ENCODE data around the gene SKA1.

- TF ChIP-seq, protein P1, sequence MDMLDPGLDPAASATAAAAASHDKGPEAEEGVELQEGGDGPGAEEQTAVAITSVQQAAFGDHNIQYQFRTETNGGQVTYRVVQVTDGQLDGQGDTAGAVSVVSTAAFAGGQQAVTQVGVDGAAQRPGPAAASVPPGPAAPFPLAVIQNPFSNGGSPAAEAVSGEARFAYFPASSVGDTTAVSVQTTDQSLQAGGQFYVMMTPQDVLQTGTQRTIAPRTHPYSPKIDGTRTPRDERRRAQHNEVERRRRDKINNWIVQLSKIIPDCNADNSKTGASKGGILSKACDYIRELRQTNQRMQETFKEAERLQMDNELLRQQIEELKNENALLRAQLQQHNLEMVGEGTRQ (IDR thresholded peaks at IDR 0.05; ENCODE audit: low read depth, low read length) = no peak
- TF ChIP-seq, protein P1 (CRISPR knock-in tag; IDR thresholded peaks at IDR 0.05; ENCODE audit: borderline replicate concordance) = no peak
- TF ChIP-seq KLF13 (CRISPR knock-in tag; IDR thresholded peaks at IDR 0.05) = no peak
- TF ChIP-seq, protein P2, sequence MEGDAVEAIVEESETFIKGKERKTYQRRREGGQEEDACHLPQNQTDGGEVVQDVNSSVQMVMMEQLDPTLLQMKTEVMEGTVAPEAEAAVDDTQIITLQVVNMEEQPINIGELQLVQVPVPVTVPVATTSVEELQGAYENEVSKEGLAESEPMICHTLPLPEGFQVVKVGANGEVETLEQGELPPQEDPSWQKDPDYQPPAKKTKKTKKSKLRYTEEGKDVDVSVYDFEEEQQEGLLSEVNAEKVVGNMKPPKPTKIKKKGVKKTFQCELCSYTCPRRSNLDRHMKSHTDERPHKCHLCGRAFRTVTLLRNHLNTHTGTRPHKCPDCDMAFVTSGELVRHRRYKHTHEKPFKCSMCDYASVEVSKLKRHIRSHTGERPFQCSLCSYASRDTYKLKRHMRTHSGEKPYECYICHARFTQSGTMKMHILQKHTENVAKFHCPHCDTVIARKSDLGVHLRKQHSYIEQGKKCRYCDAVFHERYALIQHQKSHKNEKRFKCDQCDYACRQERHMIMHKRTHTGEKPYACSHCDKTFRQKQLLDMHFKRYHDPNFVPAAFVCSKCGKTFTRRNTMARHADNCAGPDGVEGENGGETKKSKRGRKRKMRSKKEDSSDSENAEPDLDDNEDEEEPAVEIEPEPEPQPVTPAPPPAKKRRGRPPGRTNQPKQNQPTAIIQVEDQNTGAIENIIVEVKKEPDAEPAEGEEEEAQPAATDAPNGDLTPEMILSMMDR (CRISPR knock-in tag; IDR thresholded peaks at IDR 0.05) = no peak
- no peak for TF ChIP-seq ATF2 (CRISPR knock-in tag; IDR thresholded peaks at IDR 0.05)
- TF ChIP-seq POLR2A (IDR thresholded peaks at IDR 0.05; ENCODE audit: insufficient read depth in 1 of 2, low read depth in 2 of 2, low read length in 2 of 2) = no peak
- no peak for TF ChIP-seq REST (IDR thresholded peaks at IDR 0.05; ENCODE audit: borderline replicate concordance in 1 of 2, low read depth in 1 of 2, low read length in 2 of 2)
- TF ChIP-seq ZZZ3 (CRISPR knock-in tag; IDR thresholded peaks at IDR 0.05; ENCODE audit: borderline replicate concordance) = no peak
- TF ChIP-seq HDAC6 (IDR thresholded peaks at IDR 0.05; ENCODE audit: low read depth, low read length) = no peak
These were observed 24.7 kb downstream of the SKA1 start for GRCh38 chr18:50399582-50399981.
